Stimulated activated naive CD4-positive, alpha-beta T cell treated with Interleukin-2 at 50 U/mL for 16 hours (primary cell): ENCODE results near the gene PUSL1.

Experiments
- DNase-seq: peaks from one replicate; lab custom pipeline; 2025; lab: John Stamatoyannopoulos, UW

Gene PUSL1, protein sequence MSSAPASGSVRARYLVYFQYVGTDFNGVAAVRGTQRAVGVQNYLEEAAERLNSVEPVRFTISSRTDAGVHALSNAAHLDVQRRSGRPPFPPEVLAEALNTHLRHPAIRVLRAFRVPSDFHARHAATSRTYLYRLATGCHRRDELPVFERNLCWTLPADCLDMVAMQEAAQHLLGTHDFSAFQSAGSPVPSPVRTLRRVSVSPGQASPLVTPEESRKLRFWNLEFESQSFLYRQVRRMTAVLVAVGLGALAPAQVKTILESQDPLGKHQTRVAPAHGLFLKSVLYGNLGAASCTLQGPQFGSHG

DNA sequence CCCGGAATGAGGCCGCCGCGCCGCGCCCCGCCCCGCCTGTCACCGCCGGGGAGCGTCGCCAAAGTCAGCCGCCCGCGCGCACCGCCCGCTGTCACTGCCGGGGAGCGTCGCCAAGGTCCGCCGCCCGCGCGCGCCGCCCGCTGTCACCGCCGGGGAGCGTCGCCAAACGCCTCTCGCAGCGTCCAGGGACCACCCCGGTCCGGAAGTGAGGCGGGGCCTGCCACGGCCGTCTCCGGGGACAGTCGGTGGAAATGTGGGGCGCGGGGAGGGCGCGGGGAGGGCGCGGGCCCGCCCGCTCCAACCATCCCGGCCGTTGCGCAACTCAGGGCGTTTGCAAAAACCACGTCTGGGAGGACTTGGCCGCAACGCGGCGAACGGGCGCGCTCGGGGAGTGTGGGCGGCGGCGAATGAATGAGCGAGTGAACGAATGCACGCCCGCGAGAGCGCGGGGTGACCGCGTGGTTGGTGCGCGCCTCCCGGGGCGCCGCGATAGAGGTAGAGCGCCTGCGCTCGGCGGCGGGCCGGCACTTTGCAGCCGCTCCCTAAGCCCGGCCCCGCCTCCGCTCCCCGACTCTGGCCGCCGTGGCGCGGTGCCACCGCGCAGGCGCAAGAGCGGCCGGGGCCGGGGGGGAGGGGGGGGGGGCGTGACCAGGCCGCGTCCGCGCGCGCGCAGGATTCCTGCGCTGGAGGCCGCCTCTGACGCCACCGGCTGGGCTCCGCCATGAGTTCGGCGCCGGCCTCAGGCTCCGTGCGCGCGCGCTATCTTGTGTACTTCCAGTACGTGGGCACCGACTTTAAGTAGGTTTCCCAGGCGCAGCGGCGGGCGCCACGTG, at the start of gene PUSL1, which contains the start of gene ACAP3:
Gene PUSL1 (plus strand): TSS at position 675 of the 833 bp plus-strand sequence. CDS start 47 bp downstream, at position 722.
Gene ACAP3 (minus strand): TSS at position 8 of the 833 bp plus-strand sequence. CDS start 115 bp downstream, outside the sequence.
- DNase-seq = peak; percentile 88

DNA sequence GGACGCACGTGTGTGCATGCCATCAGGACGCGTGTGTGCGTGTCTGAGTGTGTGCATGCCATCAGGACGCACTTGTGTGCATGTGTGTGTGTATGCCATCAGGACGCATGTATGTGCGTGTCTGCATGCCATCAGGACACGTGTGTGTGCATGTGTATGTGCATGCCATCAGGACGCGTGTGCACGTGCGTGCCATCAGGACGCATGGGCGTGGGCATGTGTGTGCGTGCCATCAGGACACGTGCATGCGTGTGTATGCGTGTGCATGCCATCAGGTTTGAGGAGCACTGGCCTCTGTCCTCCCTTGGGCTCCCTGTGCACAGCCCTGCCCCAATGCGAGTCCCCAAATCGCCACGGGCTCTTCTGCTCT, 49.3 kb upstream of the PUSL1 start:
- no peak for DNase-seq

DNA sequence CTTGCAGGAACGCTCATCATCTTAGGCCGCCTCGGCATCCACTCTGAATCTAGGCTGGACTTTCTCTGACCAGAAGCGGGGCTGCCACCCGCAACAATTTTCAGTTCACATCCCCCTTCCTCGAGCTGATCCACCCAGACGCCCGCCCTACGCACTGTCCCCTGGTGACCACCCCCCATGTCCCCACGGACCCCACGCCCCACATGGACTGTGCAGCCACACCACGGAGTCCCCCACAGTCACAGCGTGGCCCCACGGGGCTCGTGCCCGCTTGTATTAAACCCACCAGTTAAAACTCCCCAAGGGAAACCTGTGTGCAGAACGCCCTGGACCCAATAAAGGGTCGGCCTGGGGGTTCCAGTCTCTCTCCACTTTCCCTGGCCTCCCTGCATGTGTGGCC, 48.9 kb upstream of the PUSL1 start:
- DNase-seq = no peak

DNA sequence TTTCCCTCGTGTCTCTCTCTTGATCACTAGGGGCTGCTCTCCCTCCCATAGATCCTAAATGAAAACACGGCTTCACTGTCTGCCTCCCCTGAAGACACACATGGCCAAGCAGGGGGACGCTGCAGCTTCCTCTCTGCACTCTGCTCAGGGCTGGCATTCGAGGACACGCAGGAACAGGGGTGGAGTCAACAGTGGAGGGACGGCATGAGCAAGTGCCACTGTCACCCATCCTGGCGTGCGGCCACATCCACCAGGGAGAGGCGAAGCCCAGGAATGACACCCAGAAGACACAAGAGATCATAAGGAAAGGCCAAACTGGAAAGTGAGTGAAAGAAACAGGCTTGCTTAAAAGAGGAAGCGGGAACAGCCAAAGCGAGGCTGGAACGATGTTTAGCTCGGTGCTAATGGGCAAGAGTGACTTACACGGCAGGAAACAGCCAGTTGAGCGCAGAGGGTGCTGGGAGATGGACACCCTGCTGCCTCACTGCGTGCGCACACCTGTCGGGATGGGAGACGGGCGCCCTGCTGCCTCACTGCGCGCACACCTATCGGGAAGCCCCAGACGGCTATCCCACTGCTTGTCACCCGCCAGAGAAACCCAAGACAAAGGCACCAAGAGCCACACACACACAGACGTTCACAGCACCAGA, 48.3 kb upstream of the PUSL1 start:
- no peak for DNase-seq

DNA sequence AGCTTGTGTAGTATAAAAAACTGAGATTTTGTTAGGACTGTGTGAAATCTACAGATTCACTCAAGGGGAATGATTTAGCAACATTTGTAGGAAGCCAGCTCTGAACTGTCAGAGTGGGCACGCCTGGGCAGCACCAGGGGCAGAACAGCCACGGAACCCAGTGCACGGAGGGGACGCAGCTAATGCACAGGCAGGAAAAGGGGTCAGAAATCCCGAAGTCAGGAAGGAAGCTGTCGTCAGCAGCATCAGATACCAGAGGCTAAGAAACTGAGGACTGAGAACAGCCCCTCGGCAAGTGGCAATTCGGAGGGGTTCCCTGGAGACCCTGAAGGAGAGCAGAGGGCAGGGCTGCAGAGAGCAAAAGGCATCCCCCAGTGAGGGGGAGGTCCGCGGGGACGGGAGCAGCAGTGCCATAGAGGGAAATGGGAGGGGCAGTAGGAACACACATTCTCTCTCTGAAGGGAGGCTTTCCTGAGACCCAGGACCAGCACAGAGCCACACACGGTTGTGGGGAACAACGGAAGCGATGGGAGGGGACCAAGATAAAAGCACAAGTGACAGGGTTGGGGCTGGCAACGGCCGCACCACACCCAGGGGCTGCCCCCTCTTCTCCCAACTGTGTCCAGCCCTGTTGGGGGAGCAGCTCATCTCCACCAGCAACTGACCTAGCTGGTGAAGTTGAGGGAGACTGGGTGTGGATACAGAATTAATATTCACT, 47.4 kb upstream of the PUSL1 start:
- DNase-seq = no peak

DNA sequence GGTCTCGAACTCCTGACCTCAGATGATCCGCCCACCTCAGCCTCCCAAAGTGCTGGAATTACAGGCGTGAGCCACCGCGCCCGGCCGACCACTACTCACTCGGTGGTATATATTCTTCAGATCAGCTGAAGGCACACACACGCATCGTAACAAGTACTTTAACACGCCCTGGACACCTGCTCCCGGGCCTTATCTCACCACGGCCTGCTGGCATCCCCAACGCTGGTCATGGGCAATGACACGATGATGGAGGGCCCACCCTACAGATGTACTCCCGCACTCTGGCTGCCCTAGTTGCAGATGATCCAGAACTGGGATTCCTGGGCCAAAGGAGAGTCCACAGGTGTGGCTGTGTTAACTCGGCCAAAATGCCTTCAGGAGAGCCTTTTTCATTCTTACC, 46.3 kb upstream of the PUSL1 start:
- no peak for DNase-seq

DNA sequence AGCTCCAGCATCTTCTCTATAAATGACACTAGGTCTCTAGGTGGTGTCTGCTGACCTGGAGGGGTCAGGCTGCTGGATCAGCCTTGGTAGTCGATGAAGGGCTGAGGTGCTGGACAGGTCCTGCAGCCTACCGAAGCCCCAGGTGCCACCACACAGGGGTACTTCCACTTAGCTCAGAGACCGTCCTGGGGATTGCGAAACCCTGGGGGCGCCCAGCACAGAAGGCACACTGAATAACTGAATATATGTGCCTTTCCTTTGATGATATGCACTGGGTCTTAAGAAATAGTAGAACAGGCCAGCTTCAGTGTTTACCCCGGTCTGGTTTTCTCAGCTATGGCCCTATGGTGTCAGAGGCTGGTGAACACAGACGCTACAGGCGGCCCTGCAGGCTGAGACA, 45.6 kb upstream of the PUSL1 start:
- no peak for DNase-seq

DNA sequence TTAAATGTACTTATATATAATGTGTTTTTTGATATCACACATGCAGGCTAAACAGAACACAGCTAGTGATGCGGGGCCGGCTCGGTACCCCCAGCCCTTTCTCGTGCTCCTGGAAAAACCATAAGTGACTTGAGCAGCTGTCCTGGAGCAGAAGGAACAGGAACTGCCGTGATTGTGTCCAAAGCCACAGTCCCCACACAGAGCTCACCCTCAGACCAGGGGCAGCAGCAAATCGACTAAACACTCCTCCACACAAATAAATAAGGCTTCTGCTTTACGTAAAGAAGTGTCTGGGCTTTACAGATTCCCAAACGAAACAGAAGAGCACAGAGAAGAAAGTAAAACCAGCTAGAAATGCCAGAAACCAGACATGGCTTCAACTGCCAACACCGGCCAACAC, 44.4 kb upstream of the PUSL1 start:
- DNase-seq = no peak

DNA sequence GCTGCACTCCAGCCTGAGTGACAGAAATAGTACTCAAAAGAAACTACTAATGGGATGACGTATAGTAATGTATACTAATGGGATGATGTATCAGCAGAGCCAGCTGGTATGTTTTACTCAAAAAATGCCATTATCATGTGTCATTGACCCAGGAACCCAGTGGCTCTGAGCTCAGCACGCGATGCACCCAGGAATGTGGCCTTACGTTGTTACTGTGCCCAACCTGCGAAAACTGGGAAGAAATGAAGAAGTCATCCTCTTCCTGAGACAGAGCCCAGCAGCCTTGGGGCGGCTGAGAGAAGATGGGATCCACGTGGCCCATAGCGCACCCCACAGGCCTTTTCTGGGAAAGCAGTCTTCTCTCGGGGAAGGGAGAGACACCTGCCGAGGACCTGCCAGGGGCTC, 43.5 kb upstream of the PUSL1 start:
- no peak for DNase-seq

DNA sequence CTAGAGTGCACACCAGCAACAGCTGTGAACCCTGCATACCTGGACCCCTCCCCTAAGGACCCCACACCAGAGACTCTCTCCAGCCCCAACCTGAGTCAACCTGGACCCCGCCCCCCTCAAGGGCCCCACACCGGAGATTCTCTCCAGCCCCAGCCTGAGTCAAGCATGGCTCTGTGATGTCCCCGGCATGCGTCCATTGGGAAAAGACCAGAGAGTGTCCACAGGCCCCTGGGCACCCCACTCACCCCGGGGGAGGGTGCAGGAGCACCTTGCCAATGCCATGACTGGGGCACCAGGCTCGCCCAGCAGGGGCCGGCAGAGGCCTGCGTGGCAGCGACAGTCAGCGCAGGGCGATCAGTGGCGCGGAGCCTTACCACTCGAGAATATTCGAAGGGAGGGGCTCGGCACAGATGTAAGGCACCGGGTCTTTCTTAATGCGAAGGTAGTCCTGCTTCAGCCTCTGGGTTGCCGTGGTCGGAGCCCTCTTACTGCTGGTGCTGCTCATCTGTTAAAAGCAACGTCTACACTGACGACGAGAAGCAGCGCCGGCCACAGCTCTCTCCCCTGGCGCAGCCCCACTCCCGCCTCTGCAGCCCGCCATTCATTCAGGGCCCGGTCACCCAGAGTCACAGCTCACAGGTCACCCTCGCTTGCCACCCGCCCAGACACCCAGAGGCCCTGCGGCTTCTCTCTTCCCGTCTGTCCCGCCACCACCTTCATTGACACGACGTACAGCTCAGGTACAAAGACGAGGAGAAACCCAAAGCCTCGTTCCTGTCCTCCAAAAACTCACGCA, 40.7 kb upstream of the PUSL1 start:
- no peak for DNase-seq

DNA sequence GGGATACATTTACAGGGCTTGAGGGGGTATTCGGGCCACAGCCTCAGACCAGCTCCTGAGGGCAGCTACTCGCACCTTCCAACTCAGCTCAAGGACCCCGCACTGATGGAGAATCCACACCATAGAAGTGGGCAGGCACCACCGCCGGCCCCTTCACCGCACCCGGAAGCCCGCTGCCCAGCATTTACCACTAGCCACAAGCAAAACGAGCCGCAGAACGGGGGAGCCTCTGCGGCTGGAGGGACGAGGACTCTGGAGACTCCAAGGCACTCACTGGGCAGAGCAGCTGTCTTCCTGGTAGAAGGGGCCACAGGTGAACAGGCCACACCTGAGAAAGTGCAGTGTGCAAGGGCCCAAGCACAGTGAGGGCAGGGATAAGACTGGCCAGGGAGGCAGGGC, 40.1 kb upstream of the PUSL1 start:
- no peak for DNase-seq

DNA sequence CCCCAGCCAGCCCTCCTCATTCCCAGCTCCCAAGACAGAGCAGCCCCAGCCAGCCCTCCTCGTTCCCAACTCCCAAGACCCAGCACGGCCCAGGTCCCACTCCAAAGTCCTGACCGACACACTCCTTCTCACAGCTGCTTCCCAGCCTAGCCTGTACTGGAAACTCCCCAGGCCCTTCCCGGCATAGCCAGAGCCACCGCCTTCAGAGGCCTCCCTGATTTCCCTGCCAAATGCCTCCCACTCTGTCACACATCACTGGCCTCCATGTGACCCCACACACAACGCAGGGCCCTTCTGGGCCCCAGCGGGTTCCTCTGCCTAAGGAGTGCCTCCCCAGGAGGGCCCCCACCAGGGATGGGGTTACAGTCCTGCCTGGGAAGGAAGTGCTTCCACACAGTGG, 37.6 kb upstream of the PUSL1 start:
- DNase-seq = no peak

DNA sequence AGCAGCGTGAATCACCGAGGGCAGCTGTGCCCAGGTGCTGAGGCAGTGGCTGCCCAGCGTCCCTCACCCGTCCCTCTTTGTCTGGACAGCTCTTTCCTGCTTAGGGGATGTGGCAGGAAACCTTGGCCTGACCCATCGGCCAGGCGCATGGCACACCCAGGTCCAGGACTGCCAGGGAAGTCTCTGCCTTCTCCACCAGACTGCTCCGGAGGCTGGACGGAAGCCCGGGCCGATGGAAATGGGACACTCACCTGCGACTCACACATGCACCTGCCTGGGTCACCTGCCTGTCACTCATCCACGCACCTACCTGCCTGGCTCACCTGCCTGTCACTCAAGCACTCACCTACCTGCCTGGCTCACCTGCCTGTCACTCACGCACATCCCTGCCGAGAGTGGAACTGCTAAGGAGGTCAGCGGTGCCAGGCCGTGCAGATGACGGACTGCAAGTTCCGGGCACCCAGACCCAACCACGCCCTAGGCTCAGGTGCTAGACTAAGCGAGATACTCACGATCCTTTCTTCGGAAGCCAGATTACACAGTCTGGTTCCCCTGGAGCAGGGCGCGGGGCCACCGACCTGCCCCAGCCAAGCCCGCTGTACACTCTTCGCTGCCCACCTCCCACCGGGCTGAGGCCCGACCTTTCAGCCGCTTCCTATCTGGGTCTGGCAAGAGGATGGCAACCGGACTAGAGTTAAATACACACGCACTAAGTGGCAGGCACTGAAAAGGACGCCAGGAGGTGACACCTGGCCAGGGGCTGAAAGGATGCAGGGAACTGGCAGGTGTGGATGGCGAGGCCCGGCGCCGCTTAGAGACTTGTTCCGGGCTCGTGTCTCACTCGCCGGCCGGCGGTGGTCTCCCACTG, 35.8 kb upstream of the PUSL1 start:
- no peak for DNase-seq

DNA sequence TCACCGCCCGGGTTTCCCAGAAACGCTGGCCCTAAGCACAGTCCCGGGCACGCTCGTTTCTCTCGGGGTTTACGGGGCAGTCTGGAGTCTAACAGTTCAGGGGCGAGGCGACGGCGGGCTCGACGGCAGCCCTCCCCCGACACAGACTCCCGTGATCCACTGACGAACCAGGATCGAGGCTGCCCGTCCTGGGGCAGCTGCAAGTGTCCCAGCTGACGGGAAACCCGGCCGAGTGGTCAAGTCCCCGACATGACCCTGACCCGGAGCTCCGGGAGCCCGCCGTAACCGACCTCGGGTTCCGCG, 35.2 kb upstream of the PUSL1 start:
- no peak for DNase-seq

DNA sequence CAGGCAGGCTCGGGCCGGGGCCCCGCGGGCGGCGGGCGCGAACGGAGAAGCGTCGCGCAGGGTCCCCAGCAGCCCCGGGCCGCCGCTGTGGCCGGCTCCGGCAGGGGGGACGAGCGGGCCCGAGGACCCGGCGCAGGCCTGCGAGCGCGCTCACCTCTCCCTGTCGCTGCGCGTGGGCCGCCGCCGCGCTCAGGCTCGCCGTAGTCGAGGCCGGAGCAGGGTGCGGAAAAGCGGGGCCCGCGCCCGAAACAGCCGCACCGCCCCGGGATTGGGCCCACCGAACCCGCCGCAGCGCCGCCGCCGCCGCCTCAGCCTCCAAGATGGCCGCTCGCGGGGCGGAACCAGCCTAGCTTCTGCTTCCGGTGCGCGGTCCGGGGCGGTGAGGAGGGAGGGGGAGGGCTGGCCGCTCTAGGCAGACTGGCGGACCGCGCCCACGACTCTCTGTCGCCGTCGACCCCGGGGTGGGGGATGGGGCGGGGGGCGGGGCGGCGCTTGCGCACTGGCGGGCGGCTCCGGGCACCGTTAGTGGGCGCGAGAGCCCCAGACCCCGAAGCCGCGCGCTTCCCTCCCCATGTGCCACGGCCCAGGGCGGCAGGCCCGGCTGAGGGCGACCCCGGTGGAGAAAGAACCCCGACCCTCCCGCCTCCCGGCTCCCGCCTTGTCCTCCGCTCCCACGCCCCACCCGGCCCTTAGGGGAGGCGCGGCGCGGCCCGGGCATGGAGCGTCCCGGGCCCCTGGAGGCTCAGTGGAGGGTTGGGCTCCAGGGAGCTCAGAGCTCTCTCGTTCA, 34.7 kb upstream of the PUSL1 start, which contains the start of gene UBE2J2:
Gene UBE2J2 (minus strand): TSS at position 343 of the 787 bp plus-strand sequence. CDS start 5,862 bp downstream, outside the sequence.
- DNase-seq = peak; percentile 93

DNA sequence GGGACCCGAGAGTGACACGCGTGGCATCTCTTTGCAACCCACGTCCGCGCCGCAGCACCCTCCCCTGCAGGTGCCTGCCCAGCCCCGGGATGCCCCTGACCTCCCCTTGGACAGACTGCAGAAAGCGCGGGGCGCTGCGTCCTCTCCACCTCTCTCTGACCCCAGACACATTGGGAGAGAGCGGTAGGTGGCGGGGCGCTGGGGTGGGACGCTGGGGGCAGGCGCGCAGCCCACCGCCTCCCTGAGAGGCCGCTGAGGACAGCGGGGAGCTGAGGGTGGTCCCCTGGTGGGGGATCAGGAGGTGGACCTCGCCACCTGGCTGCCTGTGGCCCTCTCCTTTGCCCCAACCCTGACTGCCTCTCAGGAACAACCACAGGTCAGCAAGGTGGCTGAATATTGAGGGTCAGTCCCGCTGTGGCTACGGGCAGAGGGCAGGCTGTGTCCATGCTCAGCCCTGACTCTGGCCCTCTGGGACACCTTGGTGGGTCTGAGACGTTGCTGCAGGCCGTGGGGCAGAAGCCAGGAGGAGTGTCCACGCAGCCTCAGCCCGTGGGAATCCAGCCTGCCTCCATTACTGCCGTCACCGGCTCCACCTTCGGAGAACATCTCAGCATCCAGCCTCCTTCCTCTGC, 34.0 kb upstream of the PUSL1 start:
- DNase-seq = no peak

DNA sequence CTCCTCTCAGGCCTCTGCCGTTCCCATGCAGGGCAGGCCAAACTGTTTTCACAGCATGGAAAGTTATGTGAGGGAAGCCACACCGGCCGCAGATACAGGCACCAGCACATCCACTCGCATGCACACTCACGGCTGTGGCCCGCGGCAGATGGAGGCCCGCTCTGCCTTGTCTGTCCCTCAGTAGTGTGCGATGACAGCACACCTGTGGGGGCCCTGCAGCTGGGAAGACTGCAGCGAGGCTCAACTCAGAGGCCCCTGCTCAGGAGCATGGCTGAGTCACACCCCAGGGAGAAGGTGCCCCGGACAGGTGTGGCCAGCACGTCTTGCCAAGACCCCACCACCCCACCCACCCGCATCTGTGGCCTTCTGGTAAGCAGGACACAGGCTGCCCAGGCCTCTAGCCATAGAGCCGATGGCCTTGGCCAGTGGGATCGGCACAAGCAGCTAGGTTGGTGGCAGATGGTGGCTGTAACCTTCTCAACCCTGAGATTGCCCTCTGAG, 33.4 kb upstream of the PUSL1 start:
- no peak for DNase-seq

DNA sequence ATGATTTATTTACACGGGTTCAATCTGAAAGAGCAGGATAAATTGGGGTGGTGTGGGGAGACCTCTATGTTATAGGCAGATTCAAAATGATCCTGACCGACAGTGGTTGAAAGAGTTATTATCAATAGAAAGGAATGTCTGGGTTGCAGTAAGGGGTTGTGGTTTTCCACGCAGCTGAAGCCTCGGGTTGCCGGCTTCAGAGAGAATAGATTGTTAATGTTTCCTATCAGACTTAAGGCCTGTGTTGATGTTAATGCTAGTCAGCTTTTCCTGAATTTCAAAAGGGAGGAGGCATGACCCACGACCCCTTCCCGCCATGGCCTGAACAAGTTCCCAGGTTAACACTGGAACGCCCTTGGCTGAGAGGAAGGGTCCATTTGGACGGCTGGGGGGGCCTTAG, 32.6 kb upstream of the PUSL1 start:
- no peak for DNase-seq

DNA sequence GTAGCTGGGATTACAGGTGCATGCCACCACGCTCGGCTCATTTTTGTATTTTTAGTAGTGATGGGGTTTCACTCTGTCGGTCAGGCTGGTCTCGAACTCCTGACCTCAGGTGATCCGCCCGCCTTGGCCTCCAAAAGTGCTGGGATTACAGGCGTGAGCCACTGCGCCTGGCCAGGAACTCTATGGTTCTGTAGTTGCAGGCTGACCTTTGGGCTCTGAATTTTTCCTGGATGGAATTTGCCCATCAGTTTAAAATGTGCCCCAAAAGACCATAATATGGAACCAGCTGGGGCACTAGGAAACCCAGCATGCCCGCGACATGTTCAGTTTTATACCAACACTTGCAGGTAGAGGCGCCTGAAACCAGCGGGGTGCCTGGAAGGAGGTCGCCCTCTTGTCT, 29.8 kb upstream of the PUSL1 start:
- DNase-seq = no peak
